ENCODE measurements around the gene LRRC8A. TPM values are rescaled to one million over a fixed set of nuclear protein-coding genes. Genes with fewer than 3 reads are reported as not detected.

Gene LRRC8A
- total RNA-seq, 2 experiments from 2014 or later, result 37.1 to 38.1 TPM

GRCh38 chr9:128920381-128921058 is 38.6 kb downstream of the LRRC8A start, which contains the start of gene PHYHD1:
PHYHD1 (plus strand) TSS chr9:128920982; CDS start chr9:128922324, 1,342 bp downstream.
- no peak for DNase-seq
- CTCF ChIA-PET, result no interaction called here
- POLR2A ChIA-PET, result interaction anchor here (1.7 kb wide), 1 partner anchor 19 kb away, joined by 4 read pairs; no protein-coding TSS in a partner anchor
- H3K9me3 Mint-ChIP-seq, result no peaks in the 10 kb centered on the region
- no peak within 1 kb of the TSS for H3K4me3 Mint-ChIP-seq
- H3K4me1 Mint-ChIP-seq, result no peaks in the 10 kb centered on the region
- peaks cover 22% of the 10 kb centered on the region for H3K36me3 Mint-ChIP-seq (ENCODE audit: low read depth)
- peaks cover under 1% of the 10 kb centered on the region for H3K27me3 Mint-ChIP-seq
- H3K27ac Mint-ChIP-seq, result no peak within 1 kb of the TSS

GRCh38 chr9:128921881-128922763 is 40.2 kb downstream of the LRRC8A start:
- no peak overlapping the region for H3K27ac Mint-ChIP-seq
- H3K9me3 Mint-ChIP-seq, result no peaks in the 10 kb centered on the region
- no peak for DNase-seq
- CTCF ChIA-PET, result interaction anchor here (0.6 to 10.2 kb wide), 3 partner anchors 50 to 104 kb away, joined by 3 to 123 read pairs (median 3); partner anchors contain the start of gene ENDOG
- H3K27me3 Mint-ChIP-seq, result peaks cover 5% of the 10 kb centered on the region
- H3K4me3 Mint-ChIP-seq, result no peak overlapping the region
- H3K4me1 Mint-ChIP-seq, result peaks cover 8% of the 10 kb centered on the region
- peaks cover 11% of the 10 kb centered on the region for H3K36me3 Mint-ChIP-seq (ENCODE audit: low read depth)
- POLR2A ChIA-PET, result no interaction called here

- CTCF ChIA-PET, result interaction anchor here (10.2 kb wide), 1 partner anchor 59 kb away, joined by 123 read pairs; no protein-coding TSS in a partner anchor
- peaks cover 5% of the 10 kb centered on the region for H3K27me3 Mint-ChIP-seq
- DNase-seq, result no peak
- H3K4me1 Mint-ChIP-seq, result peaks cover 18% of the 10 kb centered on the region
- H3K36me3 Mint-ChIP-seq (ENCODE audit: low read depth), result no peaks in the 10 kb centered on the region
- H3K27ac Mint-ChIP-seq, result no peak overlapping the region
- H3K9me3 Mint-ChIP-seq, result no peaks in the 10 kb centered on the region
- H3K4me3 Mint-ChIP-seq, result no peak overlapping the region
- POLR2A ChIA-PET, result no interaction called here
These were observed 41.6 kb downstream of the LRRC8A start for GRCh38 chr9:128923493-128923883.

- POLR2A ChIA-PET, result no interaction called here
- Mint-ChIP-seq H3K36me3 (ENCODE audit: low read depth) (no peaks in the 10 kb centered on the region), H3K4me1 (peaks cover 18% of the 10 kb centered on the region), H3K27me3 (peaks cover 5% of the 10 kb centered on the region), H3K9me3 (no peaks in the 10 kb centered on the region), H3K4me3 (no peak overlapping the region), H3K27ac (no peak overlapping the region)
- peak; percentile 61 for DNase-seq
- CTCF ChIA-PET, result interaction anchor here (0.7 to 10.2 kb wide), 25 partner anchors 9 to 232 kb away, joined by 3 to 123 read pairs (median 5); partner anchors contain the start of genes ENDOG, PKN3 and SPOUT1
These were observed 45.9 kb downstream of the LRRC8A start for GRCh38 chr9:128927731-128928411.

GRCh38 chr9:128928624-128929023 is 46.7 kb downstream of the LRRC8A start:
- Mint-ChIP-seq H3K4me3 (no peak overlapping the region), H3K27me3 (peaks cover 5% of the 10 kb centered on the region), H3K9me3 (no peaks in the 10 kb centered on the region), H3K36me3 (ENCODE audit: low read depth) (no peaks in the 10 kb centered on the region), H3K27ac (no peak overlapping the region), H3K4me1 (peaks cover 18% of the 10 kb centered on the region)
- ChIA-PET CTCF (interaction anchor here (0.7 to 10.2 kb wide), 24 partner anchors 10 to 233 kb away, joined by 3 to 123 read pairs (median 5); partner anchors contain the start of genes ENDOG, PKN3 and SPOUT1), POLR2A (interaction anchor here (0.6 kb wide), 1 partner anchor 398 kb away, joined by 3 read pairs; no protein-coding TSS in a partner anchor)
- DNase-seq, result no peak

- H3K36me3 Mint-ChIP-seq (ENCODE audit: low read depth), result no peaks in the 10 kb centered on the region
- POLR2A ChIA-PET, result no interaction called here
- H3K9me3 Mint-ChIP-seq, result no peaks in the 10 kb centered on the region
- no peak overlapping the region for H3K27ac Mint-ChIP-seq
- DNase-seq, result no peak
- CTCF ChIA-PET, result interaction anchor here (1.2 to 10.2 kb wide), 8 partner anchors 16 to 234 kb away, joined by 3 to 123 read pairs (median 6); partner anchors contain the start of genes ENDOG and SPOUT1
- no peak overlapping the region for H3K4me3 Mint-ChIP-seq
- peaks cover 5% of the 10 kb centered on the region for H3K27me3 Mint-ChIP-seq
- H3K4me1 Mint-ChIP-seq, result peaks cover 18% of the 10 kb centered on the region
These were observed 47.6 kb downstream of the LRRC8A start for GRCh38 chr9:128929560-128929959.

GRCh38 chr9:128933731-128934130 is 51.8 kb downstream of the LRRC8A start:
- Mint-ChIP-seq H3K4me3 (no peak overlapping the region), H3K36me3 (ENCODE audit: low read depth) (no peaks in the 10 kb centered on the region), H3K27ac (no peak overlapping the region), H3K4me1 (no peaks in the 10 kb centered on the region), H3K9me3 (no peaks in the 10 kb centered on the region), H3K27me3 (no peaks in the 10 kb centered on the region)
- DNase-seq, result no peak
- ChIA-PET CTCF (interaction anchor here (0.6 to 1.2 kb wide), 3 partner anchors 19 to 72 kb away, joined by 3 to 6 read pairs (median 5); no protein-coding TSS in a partner anchor), POLR2A (interaction anchor here (1.5 kb wide), 1 partner anchor 104 kb away, joined by 4 read pairs; the partner anchor contains the start of gene SPOUT1)

GRCh38 chr9:128936171-128936865 is 54.4 kb downstream of the LRRC8A start:
- no peaks in the 10 kb centered on the region for H3K9me3 Mint-ChIP-seq
- no peak overlapping the region for H3K4me3 Mint-ChIP-seq
- no peaks in the 10 kb centered on the region for H3K27me3 Mint-ChIP-seq
- CTCF ChIA-PET, result interaction anchor here (0.9 to 1.1 kb wide), 4 partner anchors 73 to 203 kb away, joined by 3 to 5 read pairs (median 3); partner anchors contain the start of gene SPOUT1
- DNase-seq, result no peak
- H3K36me3 Mint-ChIP-seq (ENCODE audit: low read depth), result no peaks in the 10 kb centered on the region
- no peaks in the 10 kb centered on the region for H3K4me1 Mint-ChIP-seq
- POLR2A ChIA-PET, result no interaction called here
- H3K27ac Mint-ChIP-seq, result no peak overlapping the region

- no peak for DNase-seq
- CTCF ChIA-PET, result interaction anchor here (0.6 to 1.3 kb wide), 3 partner anchors 63 to 201 kb away, joined by 3 to 4 read pairs (median 3); no protein-coding TSS in a partner anchor
- Mint-ChIP-seq H3K4me1 (no peaks in the 10 kb centered on the region), H3K36me3 (ENCODE audit: low read depth) (no peaks in the 10 kb centered on the region), H3K9me3 (no peaks in the 10 kb centered on the region), H3K27me3 (no peaks in the 10 kb centered on the region), H3K27ac (no peak overlapping the region), H3K4me3 (no peak overlapping the region)
- POLR2A ChIA-PET, result interaction anchor here (0.8 kb wide), 1 partner anchor 12 kb away, joined by 3 read pairs; no protein-coding TSS in a partner anchor
These were observed 55.6 kb downstream of the LRRC8A start for GRCh38 chr9:128937310-128938165.

GRCh38 chr9:128940271-128940921 is 58.5 kb downstream of the LRRC8A start:
- no peak for DNase-seq
- H3K9me3 Mint-ChIP-seq, result no peaks in the 10 kb centered on the region
- ChIA-PET POLR2A (no interaction called here), CTCF (no interaction called here)
- H3K4me1 Mint-ChIP-seq, result no peaks in the 10 kb centered on the region
- no peaks in the 10 kb centered on the region for H3K36me3 Mint-ChIP-seq (ENCODE audit: low read depth)
- H3K4me3 Mint-ChIP-seq, result no peak overlapping the region
- H3K27ac Mint-ChIP-seq, result no peak overlapping the region
- no peaks in the 10 kb centered on the region for H3K27me3 Mint-ChIP-seq
